Stimulated activated CD8-positive, alpha-beta memory T cell treated with anti-CD3 and anti-CD28 coated beads, Interleukin-15, amount 100 ng/mL, for 4 hours (primary cell): ENCODE results near the gene GJB3.
"Not testable (repeated sequence)": the region's sequence is repeated elsewhere in the genome, so short reads cannot be mapped to it uniquely, and the experiment has no call there.

ENCODE experiments used
- DNase-seq, 2 donors: peaks; one replicate each; pipeline ENCODE4 v3.0.0-alpha.2; 2020; ENCODE audit warnings: low read depth in 2 of 2

Gene GJB3

GRCh38 chr1:34785231-34785874, 4.3 kb downstream of the GJB3 start:
- DNase-seq, result no peak

DNA sequence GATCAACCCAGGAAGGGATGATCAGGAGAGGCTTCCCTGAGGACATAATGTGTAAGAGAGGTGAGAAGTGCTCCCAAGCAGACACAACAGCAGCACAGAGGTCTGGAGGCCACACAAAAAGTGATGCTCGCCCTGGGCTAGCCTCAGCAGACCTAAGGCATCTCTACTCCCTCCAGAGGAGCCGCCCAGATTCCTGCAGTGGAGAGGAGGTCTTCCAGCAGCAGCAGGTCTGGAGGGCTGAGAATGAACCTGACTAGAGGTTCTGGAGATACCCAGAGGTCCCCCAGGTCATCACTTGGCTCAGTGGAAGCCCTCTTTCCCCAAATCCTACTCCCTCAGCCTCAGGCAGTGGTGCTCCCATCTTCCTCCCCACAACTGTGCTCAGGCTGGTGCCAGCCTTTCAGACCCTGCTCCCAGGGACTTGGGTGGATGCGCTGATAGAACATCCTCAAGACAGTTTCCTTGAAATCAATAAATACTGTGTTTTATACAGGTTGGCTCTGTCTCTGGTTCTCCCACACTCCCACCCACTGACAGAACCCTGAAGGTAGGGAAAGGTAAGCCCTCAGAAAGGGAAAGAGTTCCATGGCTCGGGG, 5.0 kb downstream of the GJB3 start:
- no peak for DNase-seq

GRCh38 chr1:34786521-34787325, 5.7 kb downstream of the GJB3 start:
- peak; percentile 16 to 30 for DNase-seq

GRCh38 chr1:34787461-34788420, 6.7 kb downstream of the GJB3 start:
- DNase-seq, result no peak

- no peak for DNase-seq
Measured at GRCh38 chr1:34790985-34791384, 10.0 kb downstream of the GJB3 start.

GRCh38 chr1:34792424-34792823, 11.4 kb downstream of the GJB3 start:
- DNase-seq, result no peak

- no peak for DNase-seq
Measured at GRCh38 chr1:34792868-34793727, 12.1 kb downstream of the GJB3 start, which contains the start of gene GJA4. Gene GJA4, plus strand, starts transcription at chr1:34792999. Its CDS starts 1,215 bp downstream, at chr1:34794214.

- DNase-seq, result no peak
Measured at GRCh38 chr1:34794001-34794789, 13.2 kb downstream of the GJB3 start.

GRCh38 chr1:34794790-34795180, 13.8 kb downstream of the GJB3 start:
- DNase-seq, result no peak

DNA sequence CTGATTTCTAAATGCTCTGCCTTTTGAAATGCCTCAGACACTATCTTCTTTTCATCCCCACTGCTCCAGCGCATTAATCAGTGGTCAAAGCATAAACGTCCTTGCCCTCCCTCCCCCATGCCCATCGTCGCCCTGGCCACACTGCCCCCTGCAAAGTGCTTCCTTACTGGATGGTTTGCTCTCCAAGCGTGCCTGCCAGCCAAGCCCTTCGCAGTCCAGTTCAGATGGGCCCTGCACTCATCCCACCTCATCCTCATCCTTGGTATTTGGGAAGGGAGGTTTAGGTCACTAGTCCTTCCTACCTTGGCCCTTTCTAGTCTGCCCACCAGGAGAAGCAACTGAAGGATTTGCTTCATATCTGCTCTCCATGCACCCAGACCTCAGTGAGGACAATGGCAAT, 14.9 kb downstream of the GJB3 start:
- DNase-seq, result no peak

- no peak for DNase-seq
Measured at GRCh38 chr1:34796990-34797389, 16.0 kb downstream of the GJB3 start.

- DNase-seq, result no peak
Measured at GRCh38 chr1:34800214-34800613, 19.2 kb downstream of the GJB3 start.

DNA sequence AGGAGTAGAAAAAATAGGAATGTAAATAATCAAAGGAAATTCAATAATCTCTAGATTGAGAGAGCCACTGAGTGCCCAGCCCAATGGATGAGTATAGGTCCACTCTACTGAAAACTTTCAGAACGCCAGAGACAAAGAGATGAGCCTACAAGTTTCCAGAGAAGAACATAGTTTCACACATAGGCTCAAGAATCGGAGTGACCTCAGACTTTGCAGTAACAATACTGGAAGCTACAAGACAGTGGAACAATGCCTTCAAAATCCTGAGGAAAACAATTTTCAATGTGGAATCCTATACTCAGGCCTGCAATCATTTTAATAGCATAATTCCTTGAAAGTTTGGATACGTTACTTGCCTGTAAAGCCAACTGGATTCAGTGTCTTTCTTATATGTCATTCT, 22.8 kb downstream of the GJB3 start:
- DNase-seq, result no peak

GRCh38 chr1:34806396-34806795, 25.4 kb downstream of the GJB3 start:
- no peak for DNase-seq

DNA sequence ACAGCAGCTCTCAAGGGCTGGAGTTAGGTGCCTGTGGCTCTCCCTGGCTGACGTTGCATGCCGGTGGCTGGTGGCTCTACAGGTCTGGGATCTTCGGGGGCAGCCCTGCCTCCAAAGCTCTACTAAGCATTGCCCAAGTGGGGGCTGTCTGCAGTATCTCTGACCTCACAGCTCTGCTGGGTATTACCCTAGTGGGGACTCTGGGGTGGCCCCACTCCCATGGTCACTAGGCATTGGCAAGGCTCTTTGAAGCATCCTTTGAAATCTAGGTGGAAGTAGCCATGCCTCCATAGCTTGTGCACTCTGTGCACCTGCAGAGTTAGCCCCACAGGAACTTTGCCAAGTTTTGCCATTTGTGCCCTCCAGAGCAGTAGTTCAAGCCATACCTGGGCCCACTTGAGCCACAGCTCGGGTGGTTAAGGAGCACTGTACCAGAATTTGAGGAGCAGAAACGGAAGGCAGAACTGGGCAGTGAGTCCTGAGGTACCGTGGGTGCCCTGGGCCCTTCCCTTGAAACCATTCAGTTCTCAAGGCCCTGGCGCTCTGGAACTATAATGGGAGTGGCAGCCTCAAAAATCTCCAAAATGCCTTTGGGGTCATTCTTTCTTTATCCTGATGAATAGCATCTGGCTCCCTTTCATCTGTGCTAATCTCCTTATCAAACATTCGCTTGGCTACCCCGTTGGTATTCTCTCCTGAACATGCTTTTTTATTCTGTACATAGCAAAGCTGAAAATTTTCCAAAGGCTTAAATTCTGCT, 27.2 kb downstream of the GJB3 start:
- DNase-seq, result no peak

DNA sequence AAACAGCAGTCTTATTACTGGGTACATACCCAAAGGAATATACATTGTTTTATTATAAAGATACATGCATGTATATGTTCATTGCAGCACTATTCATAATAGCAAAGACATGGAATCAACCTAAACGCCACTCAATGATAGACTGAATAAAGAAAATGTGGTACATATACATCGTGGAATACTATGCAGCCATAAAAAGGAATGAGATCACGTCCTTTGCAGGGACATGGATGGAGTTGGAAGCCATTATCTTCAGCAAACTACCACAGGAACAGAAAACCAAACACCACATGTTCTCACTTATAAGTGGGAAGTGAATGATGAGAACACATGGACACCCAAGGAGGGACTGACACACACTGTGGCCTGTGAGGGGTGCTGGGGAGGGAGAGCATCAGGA, 29.8 kb downstream of the GJB3 start:
- DNase-seq, result not testable (repeated sequence)

DNA sequence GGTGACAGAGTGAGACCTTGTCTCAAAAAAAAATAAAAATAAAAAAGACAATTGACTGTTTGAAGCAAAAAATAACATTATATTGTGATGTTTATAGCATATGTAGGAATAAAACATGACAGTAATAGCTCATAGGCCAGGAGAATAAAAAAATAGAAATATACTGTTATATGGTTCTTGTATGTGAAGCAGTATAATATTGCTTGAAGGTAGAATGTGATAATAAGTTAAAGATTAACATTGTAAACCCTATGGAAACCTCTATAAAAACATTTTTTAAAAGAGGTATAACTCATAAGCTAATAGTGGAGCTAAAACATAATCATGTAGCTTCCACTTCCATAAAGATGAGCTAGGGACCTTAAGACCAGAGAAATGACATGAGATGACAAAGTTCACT, 35.3 kb downstream of the GJB3 start:
- DNase-seq, result no peak

- DNase-seq, result no peak
Measured at GRCh38 chr1:34816778-34817177, 35.8 kb downstream of the GJB3 start.

DNA sequence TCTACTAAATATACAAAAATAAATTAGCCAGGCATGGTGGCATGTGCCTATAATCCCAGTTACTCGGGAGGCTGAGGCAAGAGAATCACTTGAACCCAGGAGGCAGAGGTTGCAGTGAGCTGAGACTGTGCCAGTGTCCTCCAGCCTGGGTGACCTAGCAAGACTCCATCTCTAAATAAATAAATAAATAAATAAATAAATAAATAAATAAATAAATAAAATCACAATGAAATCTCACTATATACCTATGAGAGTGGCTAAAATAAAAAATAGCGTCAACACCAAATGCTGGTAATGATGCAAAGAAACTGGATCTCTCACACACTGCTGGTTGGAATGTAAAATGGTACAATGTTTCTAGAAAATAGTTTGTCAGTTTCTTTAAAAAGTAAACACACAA, 37.8 kb downstream of the GJB3 start:
- DNase-seq, result not testable (repeated sequence)
